Fibroblast of peridontal ligament (primary cell): ENCODE data around the gene SCAPER.
"Not testable (repeated sequence)": the region's sequence is repeated elsewhere in the genome, so short reads cannot be mapped to it uniquely, and the experiment has no call there.

Source experiments
- DNase-seq: peaks from one replicate; pipeline ENCODE4 v3.0.0-alpha.2; 2010; ENCODE audit errors: extremely low read depth

Gene SCAPER

GRCh38 chr15:76321602-76322001 is 583.5 kb downstream of the SCAPER start:
- no peak for DNase-seq

- no peak for DNase-seq
These were observed 584.0 kb downstream of the SCAPER start for GRCh38 chr15:76321171-76321570.

GRCh38 chr15:76320012-76320411 is 585.1 kb downstream of the SCAPER start:
- no peak for DNase-seq

GRCh38 chr15:76313731-76314130 is 591.4 kb downstream of the SCAPER start:
- no peak for DNase-seq

- DNase-seq, result not testable (repeated sequence)
These were observed 592.0 kb downstream of the SCAPER start for GRCh38 chr15:76313175-76313567.

- DNase-seq, result no peak
These were observed 592.5 kb downstream of the SCAPER start for GRCh38 chr15:76312540-76313174.

GRCh38 chr15:76311100-76311953 is 593.8 kb downstream of the SCAPER start, which contains the start of gene ETFA:
TSS of gene ETFA (minus strand) at chr15:76311469. CDS start at chr15:76311388, 81 bp downstream.
- peak; percentile 95 for DNase-seq

GRCh38 chr15:76310475-76311099 is 594.6 kb downstream of the SCAPER start:
- DNase-seq, result peak; percentile 29

- peak; percentile 19 for DNase-seq
These were observed 595.4 kb downstream of the SCAPER start for GRCh38 chr15:76309601-76310330.

GRCh38 chr15:76303909-76304308 is 601.2 kb downstream of the SCAPER start:
- no peak for DNase-seq

GRCh38 chr15:76299786-76300185 is 605.4 kb downstream of the SCAPER start:
- DNase-seq, result no peak

GRCh38 chr15:76298986-76299385 is 606.2 kb downstream of the SCAPER start:
- no peak for DNase-seq

GRCh38 chr15:76297951-76298350 is 607.2 kb downstream of the SCAPER start:
- not testable (repeated sequence) for DNase-seq
